ENCODE measurements around the gene SIGLEC9. TPM values are rescaled to one million over a fixed set of nuclear protein-coding genes. Genes with fewer than 3 reads are reported as not detected.

The SIGLEC9 gene
- total and polyA plus RNA-seq, 2 of the 8 experiments (the other 6 are each of a cell fraction or from before 2014, with no cell fraction given) = not detected

- H3K23me2 ChIP-seq (ENCODE audit: low read depth, low read length) = no peaks in the 10 kb centered on the region; the same call in 1 of the 2 replicates
- H4K20me1 ChIP-seq (replicated peaks in 1 of 2; ENCODE audit: control insufficient read depth in 1 of 2, insufficient read depth in 2 of 2, low read length in 2 of 2) = no peaks in the 10 kb centered on the region
- H3K9me3 ChIP-seq (ENCODE audit: insufficient read depth in 2 of 2, low read depth in 1 of 2, low read length in 1 of 2) = no peaks in the 10 kb centered on the region
- H3K79me1 ChIP-seq (ENCODE audit: low read depth, low read length) = no peaks in the 10 kb centered on the region
- H4K5ac ChIP-seq (ENCODE audit: insufficient read length, low read depth, low read length) = no peak overlapping the region
- no peak overlapping the region for H3K4me2 ChIP-seq (ENCODE audit: insufficient read depth in 1 of 2, low read depth in 2 of 2, low read length in 2 of 2)
- H3K56ac ChIP-seq (replicated peaks; ENCODE audit: insufficient read length, low read depth, low read length) = no peak overlapping the region
- H3K23ac ChIP-seq (ENCODE audit: insufficient read length) = no peak overlapping the region
- no peak overlapping the region for H4K91ac ChIP-seq (replicated peaks; ENCODE audit: insufficient read length, low read length)
- H3K36me3 ChIP-seq (ENCODE audit: control insufficient read depth in 2 of 4, insufficient read depth in 4 of 4, low read length in 3 of 4) = no peaks in the 10 kb centered on the region
- H2AFZ ChIP-seq (ENCODE audit: low read length) = no peak overlapping the region
- ChIA-PET CTCF (ENCODE audit: partially characterized antibody) (interaction anchor here (1.4 kb wide), 1 partner anchor 134 kb away, joined by 4 read pairs; no protein-coding TSS in a partner anchor), POLR2A (ENCODE audit: partially characterized antibody) (no interaction called here)
- H3K9ac ChIP-seq (replicated peaks in 1 of 4; ENCODE audit: extremely low read depth in 1 of 4, low read depth in 3 of 4, low read length in 3 of 4) = no peak overlapping the region
- 94% methylated on average over 14 of the region's 16 CpGs; no CpG with 5 or more reads in 1 of the 2 experiments for WGBS, 2 experiments (ENCODE audit: extremely low coverage in 1 of 2, insufficient coverage in 1 of 2, insufficient read length in 1 of 2, insufficient replicate concordance in 2 of 2, low coverage in 1 of 2, low lambda C conversion rate in 2 of 2, missing lambda C conversion rate in 1 of 2)
- no peak overlapping the region for H2BK15ac ChIP-seq (ENCODE audit: low read length)
- no peak overlapping the region for H2AK5ac ChIP-seq (ENCODE audit: low read depth, low read length)
- H2BK12ac ChIP-seq (ENCODE audit: low read depth, low read length) = no peak overlapping the region
- H3K14ac ChIP-seq (ENCODE audit: insufficient read length) = no peak overlapping the region
- H2BK20ac ChIP-seq (ENCODE audit: low read length) = no peak overlapping the region
- no peaks in the 10 kb centered on the region; a peak in 1 of 7 replicates for H3K27me3 ChIP-seq (replicated peaks in 1 of 4; ENCODE audit: control insufficient read depth in 3 of 4, extremely low read depth in 1 of 4, insufficient read depth in 3 of 4, low read length in 3 of 4)
- no peak overlapping the region for H3K18ac ChIP-seq (ENCODE audit: extremely low read depth, low read length)
- H2BK120ac ChIP-seq (replicated peaks; ENCODE audit: low read depth, low read length) = no peak overlapping the region
- H3K27ac ChIP-seq (ENCODE audit: low read depth, low read length) = no peak overlapping the region
- no peak overlapping the region for H3K4me3 ChIP-seq (ENCODE audit: extremely low read depth in 1 of 4, insufficient read depth in 2 of 4, low read depth in 3 of 4, low read length in 4 of 4)
- no peak overlapping the region for H4K8ac ChIP-seq (ENCODE audit: extremely low read depth, insufficient read depth, low read length)
- DNase-seq (ENCODE audit: low read depth in 1 of 2, low spot score in 2 of 2) (no peak), FAIRE-seq (no peak)
- H3K4ac ChIP-seq (replicated peaks; ENCODE audit: insufficient read length, low read depth, low read length) = no peak overlapping the region
- no peak for TF ChIP-seq TCF12 (IDR thresholded peaks at IDR 0.05; ENCODE audit: low read depth, low read length)
- TF ChIP-seq KDM4A (IDR thresholded peaks at IDR 0.05; ENCODE audit: low read depth, low read length, severe bottlenecking) = no peak
- no peak for TF ChIP-seq ASH2L (IDR thresholded peaks at IDR 0.05; ENCODE audit: low read length)
- TF ChIP-seq, protein P1, sequence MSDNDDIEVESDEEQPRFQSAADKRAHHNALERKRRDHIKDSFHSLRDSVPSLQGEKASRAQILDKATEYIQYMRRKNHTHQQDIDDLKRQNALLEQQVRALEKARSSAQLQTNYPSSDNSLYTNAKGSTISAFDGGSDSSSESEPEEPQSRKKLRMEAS (IDR thresholded peaks at IDR 0.05) = no peak
- TF ChIP-seq EZH2 (IDR thresholded peaks at IDR 0.05; ENCODE audit: low read depth, low read length, severe bottlenecking) = no peak
- no peak overlapping the region for H2BK5ac ChIP-seq (ENCODE audit: low read depth, low read length)
- no peaks in the 10 kb centered on the region for H3K79me2 ChIP-seq (ENCODE audit: control insufficient read depth in 1 of 2, insufficient read depth in 2 of 2, low read length in 2 of 2)
- H3K4me1 ChIP-seq (replicated peaks in 1 of 4; ENCODE audit: control insufficient read depth in 3 of 4, insufficient read depth in 4 of 4, low read length in 3 of 4) = peaks cover 0 to 2% (median 0%) of the 10 kb centered on the region in 4 experiments; a peak in 1 of 7 replicates
Measured at GRCh38 chr19:51125421-51126075, 842 bp downstream of the SIGLEC9 start.

Measured in H1 (cell line).